HepG2 (cell line): Measurements from ENCODE around the gene PCDHGB1. TPM values are rescaled to one million over a fixed set of nuclear protein-coding genes. Genes with fewer than 3 reads are reported as not detected.

ENCODE experiments used
- ARID5B ChIP-seq: IDR thresholded peaks from 2 replicates; pipeline ENCODE4 v1.4.0; 2020; ENCODE audit warnings: mild to moderate bottlenecking, missing genetic modification reagents
- ARNT2 ChIP-seq: sonication (generic); formaldehyde crosslinking; IDR thresholded peaks from 2 replicates; pipeline ENCODE4 v1.8.0; 2022; ENCODE audit warnings: mild to moderate bottlenecking, low read depth, missing genetic modification reagents, moderate library complexity
- KLF16 ChIP-seq, 2 experiments: sonication (generic) in 1 of 2; formaldehyde crosslinking in 1 of 2; IDR thresholded peaks; 2 replicates each; pipeline versions ENCODE4 v1.6.1 to v1.8.0; 2016 to 2023; ENCODE audit warnings: missing genetic modification reagents in 2 of 2, missing compliant biosample characterization in 1 of 2
- KLF6 ChIP-seq: IDR thresholded peaks from 2 replicates; pipeline ENCODE4 v1.8.0; 2016; ENCODE audit warnings: missing biosample characterization, missing genetic modification reagents
- MAFF ChIP-seq: IDR thresholded peaks from 2 replicates; pipeline ENCODE4 v1.6.1; 2011; ENCODE audit warnings: low read depth, low read length, improper control_type of control experiment
- MEIS1 ChIP-seq: sonication (generic); formaldehyde crosslinking; IDR thresholded peaks from 2 replicates; pipeline ENCODE4 v1.9.0; 2021; ENCODE audit warnings: mild to moderate bottlenecking, missing genetic modification reagents, moderate library complexity, borderline replicate concordance
- NFAT5 ChIP-seq: sonication (generic); formaldehyde crosslinking; IDR thresholded peaks from 2 replicates; pipeline ENCODE4 v1.4.0; 2020; ENCODE audit warnings: missing genetic modification reagents
- POLR2A ChIP-seq, 2 experiments: IDR thresholded peaks; 2 replicates each; pipeline ENCODE4 v1.6.1; 2011; ENCODE audit warnings: low read depth in 2 of 2, low read length in 2 of 2, mild to moderate bottlenecking in 1 of 2, moderate library complexity in 1 of 2; ENCODE audit not compliant: insufficient read depth in 1 of 2
- PRPF4 ChIP-seq: fragments of 200-400 bp; formaldehyde crosslinking; IDR thresholded peaks from 2 replicates; pipeline ENCODE4 v1.6.1; 2016; ENCODE audit warnings: low read length, low read depth; ENCODE audit not compliant: poor library complexity, severe bottlenecking
- RAD21 ChIP-seq: fragments of 450-650 bp; formaldehyde crosslinking; IDR thresholded peaks from 2 replicates; pipeline ENCODE4 v1.5.0; 2020; ENCODE audit warnings: mild to moderate bottlenecking
- RFXANK ChIP-seq: IDR thresholded peaks from 2 replicates; pipeline ENCODE4 v1.6.1; 2016
- SP4 ChIP-seq: sonication (generic); formaldehyde crosslinking; IDR thresholded peaks from 2 replicates; pipeline ENCODE4 v1.8.1; 2023; ENCODE audit warnings: mild to moderate bottlenecking, missing genetic modification reagents
- TCF12 ChIP-seq, 2 experiments: fragments of 450-650 bp in 1 of 2; sonication (generic) in 1 of 2; formaldehyde crosslinking in 1 of 2; IDR thresholded peaks; 2 replicates each; pipeline versions ENCODE4 v1.6.1 to v1.8.0; 2017 to 2022; ENCODE audit warnings: antibody characterized with exemption in 1 of 2, mild to moderate bottlenecking in 1 of 2, missing genetic modification reagents in 1 of 2, moderate library complexity in 1 of 2
- U2AF1 ChIP-seq: fragments of 200-400 bp; formaldehyde crosslinking; optimal IDR thresholded peaks from 2 replicates; pipeline ENCODE3; 2017; ENCODE audit warnings: mild to moderate bottlenecking, low read depth, low read length
- XRCC5 ChIP-seq: fragments of 200-400 bp; formaldehyde crosslinking; optimal IDR thresholded peaks from 2 replicates; pipeline ENCODE3; 2017; ENCODE audit warnings: mild to moderate bottlenecking, low read length
- ZBTB38 ChIP-seq: sonication (generic); formaldehyde crosslinking; IDR thresholded peaks from 2 replicates; pipeline ENCODE4 v1.5.1; 2020; ENCODE audit warnings: mild to moderate bottlenecking, missing genetic modification reagents
- ZMYM3 ChIP-seq: sonication (generic); formaldehyde crosslinking; IDR thresholded peaks from 2 replicates; pipeline ENCODE4 v1.5.1; 2020; ENCODE audit warnings: mild to moderate bottlenecking, missing genetic modification reagents
- ZNF382 ChIP-seq: sonication (generic); formaldehyde crosslinking; IDR thresholded peaks from 2 replicates; pipeline ENCODE4 v1.5.0; 2020; ENCODE audit warnings: missing genetic modification reagents, mild to moderate bottlenecking, borderline replicate concordance
- ZNF441 ChIP-seq: sonication (generic); formaldehyde crosslinking; IDR thresholded peaks from 2 replicates; pipeline ENCODE4 v1.7.0; 2021; ENCODE audit warnings: missing genetic modification reagents, borderline replicate concordance
- ZNF552 ChIP-seq: sonication (generic); formaldehyde crosslinking; IDR thresholded peaks from 2 replicates; pipeline ENCODE4 v1.9.0; 2022; ENCODE audit warnings: missing genetic modification reagents, mild to moderate bottlenecking, borderline replicate concordance
- ZNF713 ChIP-seq: sonication (generic); formaldehyde crosslinking; IDR thresholded peaks from 2 replicates; pipeline ENCODE4 v1.4.0; 2020; ENCODE audit warnings: mild to moderate bottlenecking, missing genetic modification reagents
- polyA plus RNA-seq, 8 experiments: library from polyadenylated mRNA; depleted of rRNA in 3 of 8; stranded (reverse) in 7 of 8; unstranded in 1 of 8; fragments of >200 nt; fragmentation: Illumina TruSeq in 4 of 8; extraction: Trizol in 4 of 8; gene quantifications; 2 replicates each; pipeline versions ENCODE4 v1.2.1 to v1.2.3, GENCODE V29; 2011 to 2016; ENCODE audit warnings: low read depth in 4 of 8, missing spikeins in 1 of 8, mixed read lengths in 1 of 8; ENCODE audit not compliant: insufficient read depth in 1 of 8
- total RNA-seq, 5 experiments: library from RNA; depleted of rRNA; stranded (reverse); fragments of >200 nt; fragmentation: Illumina TruSeq; extraction: Trizol; gene quantifications; 2 replicates each; pipeline ENCODE4 v1.2.3, GENCODE V29; 2016; ENCODE audit warnings: low read depth in 1 of 5

The PCDHGB1 gene
- total and polyA plus RNA-seq, 2 of the 13 experiments (the other 11 are each of a cell fraction or from before 2014, with no cell fraction given) = 1.0 to 2.6 TPM

GRCh38 chr5:141326088-141326854 is 23.6 kb upstream of the PCDHGB1 start (continued):
- peak; percentile 35; the same call in 1 of the 2 replicates for TF ChIP-seq MAFF
- 0 out of 2 replicates have a peak, but pooled peaks have one; percentile 24 for TF ChIP-seq RAD21 (CRISPR knock-in tag)
- TF ChIP-seq ZNF713 (CRISPR knock-in tag) = no peak
- TF ChIP-seq PRPF4 = no peak
- no peak for TF ChIP-seq MEIS1 (CRISPR knock-in tag)
- TF ChIP-seq ZBTB38 = no peak
- no peak for TF ChIP-seq ZNF552 (CRISPR knock-in tag)
- TF ChIP-seq NFAT5 (CRISPR knock-in tag) = no peak
- TF ChIP-seq ZNF382 = no peak
- TF ChIP-seq U2AF1 = no peak
- no peak for TF ChIP-seq ARNT2
- no peak for TF ChIP-seq RFXANK (CRISPR knock-in tag)
- TF ChIP-seq XRCC5 = peak; percentile 48
- peak; percentile 34; the same call in 1 of the 2 replicates for TF ChIP-seq SP4 (CRISPR knock-in tag)
- peak; percentile 38; the same call in 1 of the 2 replicates for TF ChIP-seq ARID5B (CRISPR knock-in tag)
- TF ChIP-seq ZNF441 (CRISPR knock-in tag) = no peak
- peak in 1 of 2 experiments; percentile 39; a peak in 1 of 4 replicates for TF ChIP-seq POLR2A (IDR thresholded peaks at IDR 0.05; ENCODE audit: insufficient read depth in 1 of 2, low read depth in 2 of 2, low read length in 2 of 2)
- TF ChIP-seq TCF12 (IDR thresholded peaks at IDR 0.05) = no peak
- no peak for TF ChIP-seq TCF12 (CRISPR knock-in tag; IDR thresholded peaks at IDR 0.05)
- TF ChIP-seq KLF6 = no peak
- no peak for TF ChIP-seq ZMYM3 (CRISPR knock-in tag)
- no peak for TF ChIP-seq KLF16 (CRISPR knock-in tag; IDR thresholded peaks at IDR 0.05)
